Gastrocnemius medialis (tissue), 4 donors: ENCODE results near the gene KAT14.

Experiments
- CTCF ChIP-seq, 5 experiments: fragments of 450-650 bp in 3 of 5; fragments of 200-600 bp in 2 of 5; sonication (generic) in 2 of 5; IDR thresholded peaks in 4 of 5; conservative IDR thresholded peaks in 1 of 5; 1 replicate in 4 of 5; 2 replicates in 1 of 5; pipeline ENCODE4 v1.5.1; 2016 to 2019; ENCODE audit warnings: antibody characterized with exemption in 5 of 5, mild to moderate bottlenecking in 3 of 5, moderate library complexity in 3 of 5
- POLR2A ChIP-seq, 2 donors: fragments of 450-650 bp; IDR thresholded peaks; one replicate each; pipeline ENCODE4 v1.6.1; 2017; ENCODE audit warnings: antibody characterized with exemption in 2 of 2, mild to moderate bottlenecking in 2 of 2, moderate library complexity in 2 of 2

- TF ChIP-seq CTCF (IDR thresholded peaks at IDR 0.05 in 4 of 5, conservative IDR thresholded peaks at IDR 0.05 in 1 of 5) (no peak), POLR2A (IDR thresholded peaks at IDR 0.05) (no peak)
These were observed 75.3 kb downstream of the KAT14 start for GRCh38 chr20:18213002-18213401.
